OCI-LY3 (cell line): ENCODE results near the gene HILPDA.

Experiments
- EZH2phosphoT487 ChIP-seq: fragments of 200-600 bp; shearing (Covaris generic); IDR thresholded peaks from 2 replicates; pipeline ENCODE4 v1.6.1; 2018; ENCODE audit warnings: antibody characterized with exemption, mixed run types, low read depth
- TF ChIP-seq, protein P1 (sequence below): fragments of 200-600, 300-600 bp; sonication (generic); IDR thresholded peaks from 2 replicates; pipeline ENCODE4 v1.5.1; 2014; ENCODE audit warnings: antibody characterized with exemption, low read length, low read depth

DNA sequence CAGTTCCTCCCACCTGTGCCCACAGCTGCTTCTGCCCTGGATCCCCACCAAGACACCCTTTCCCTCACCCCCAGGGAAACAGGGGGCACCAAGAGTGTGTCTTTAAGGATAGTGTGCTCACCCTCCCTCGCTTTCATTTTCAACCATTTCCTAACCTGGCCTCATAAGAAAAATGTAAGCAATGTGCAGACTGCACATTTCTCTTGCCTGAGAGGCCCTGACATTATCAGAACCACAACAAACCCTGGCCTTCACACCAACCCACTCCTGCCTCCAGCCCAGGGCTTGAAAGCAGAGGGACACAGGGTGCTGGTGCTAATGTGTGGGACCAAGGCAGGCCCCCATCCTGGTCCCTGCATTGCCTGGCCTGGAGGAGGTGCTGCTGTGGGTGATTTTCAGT is 34.9 kb upstream of the HILPDA start:
- TF ChIP-seq, protein P1, sequence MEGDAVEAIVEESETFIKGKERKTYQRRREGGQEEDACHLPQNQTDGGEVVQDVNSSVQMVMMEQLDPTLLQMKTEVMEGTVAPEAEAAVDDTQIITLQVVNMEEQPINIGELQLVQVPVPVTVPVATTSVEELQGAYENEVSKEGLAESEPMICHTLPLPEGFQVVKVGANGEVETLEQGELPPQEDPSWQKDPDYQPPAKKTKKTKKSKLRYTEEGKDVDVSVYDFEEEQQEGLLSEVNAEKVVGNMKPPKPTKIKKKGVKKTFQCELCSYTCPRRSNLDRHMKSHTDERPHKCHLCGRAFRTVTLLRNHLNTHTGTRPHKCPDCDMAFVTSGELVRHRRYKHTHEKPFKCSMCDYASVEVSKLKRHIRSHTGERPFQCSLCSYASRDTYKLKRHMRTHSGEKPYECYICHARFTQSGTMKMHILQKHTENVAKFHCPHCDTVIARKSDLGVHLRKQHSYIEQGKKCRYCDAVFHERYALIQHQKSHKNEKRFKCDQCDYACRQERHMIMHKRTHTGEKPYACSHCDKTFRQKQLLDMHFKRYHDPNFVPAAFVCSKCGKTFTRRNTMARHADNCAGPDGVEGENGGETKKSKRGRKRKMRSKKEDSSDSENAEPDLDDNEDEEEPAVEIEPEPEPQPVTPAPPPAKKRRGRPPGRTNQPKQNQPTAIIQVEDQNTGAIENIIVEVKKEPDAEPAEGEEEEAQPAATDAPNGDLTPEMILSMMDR, result no peak
- no peak for TF ChIP-seq EZH2phosphoT487
